A549 (cell line): ENCODE measurements around the gene BTBD16. TPM values are rescaled to one million over a fixed set of nuclear protein-coding genes. Genes with fewer than 3 reads are reported as not detected.

Source experiments
- ATAC-seq, 2 experiments: fragments of 200-7000 bp in 1 of 2; fragments of >200 bp in 1 of 2; cut with Nextera tagmentation in 1 of 2; cut with Tn5 transposase in 1 of 2; 3 replicates each; pipeline versions ENCODE4 v1.8.0 to v1.9.1; 2018 to 2020; ENCODE audit warnings: mild to moderate bottlenecking in 1 of 2, moderate library complexity in 1 of 2
- CTCF ChIA-PET: fragments of 300-600 bp; sonication (Branson Sonifier 250); formaldehyde crosslinking; extraction: SDS; loops from one replicate; lab custom pipeline; 2021; ENCODE audit warnings: antibody characterized with exemption, inconsistent platforms; lab: Yijun Ruan, JAX
- POLR2A ChIA-PET: fragments of 350-600 bp; formaldehyde crosslinking; extraction: SDS; loops from one replicate; lab custom pipeline; 2021; ENCODE audit warnings: antibody characterized with exemption, inconsistent platforms; lab: Yijun Ruan, JAX
- DNase-seq, 2 experiments: peaks; one replicate each; pipeline versions ENCODE4 v3.0.0 to v3.0.0-alpha.2; 2011 to 2016; ENCODE audit warnings: low read depth in 1 of 2, low spot score in 1 of 2
- FAIRE-seq: peaks from 2 replicates; lab custom pipeline; 2011; peaks lifted over from hg19 to GRCh38; lab: Jason Lieb, UNC
- H3K27ac ChIP-seq, 2 experiments: fragments of >200 bp; sonication (Bioruptor Twin); formaldehyde crosslinking; 3 replicates each; pipeline ENCODE4 v1.5.1; 2016 to 2017
- H3K4me1 ChIP-seq: fragments of >200 bp; sonication (Bioruptor Twin); formaldehyde crosslinking; 3 replicates; pipeline ENCODE4 v1.6.1; 2016
- H3K4me2 ChIP-seq: fragments of >200 bp; sonication (Bioruptor Twin); formaldehyde crosslinking; 3 replicates; pipeline ENCODE4 v1.6.1; 2016
- H3K4me3 ChIP-seq: fragments of >200 bp; sonication (Bioruptor Twin); formaldehyde crosslinking; 3 replicates; pipeline ENCODE4 v1.5.1; 2016
- H3K9me3 ChIP-seq: fragments of >200 bp; sonication (Bioruptor Twin); formaldehyde crosslinking; 3 replicates; pipeline ENCODE4 v1.6.1; 2016
- BCL3 ChIP-seq: fragments of >200 bp; sonication (Bioruptor Twin); formaldehyde crosslinking; IDR thresholded peaks from 3 replicates; pipeline ENCODE4 v1.6.1; 2016
- CBX2 ChIP-seq: fragments of 200-600 bp; sonication (generic); IDR thresholded peaks from 2 replicates; pipeline ENCODE4 v1.6.1; 2016; ENCODE audit warnings: low read depth, mild to moderate bottlenecking, borderline replicate concordance
- CBX8 ChIP-seq: fragments of 200-600 bp; sonication (generic); IDR thresholded peaks from 2 replicates; pipeline ENCODE4 v1.6.1; 2016
- CEBPB ChIP-seq, 2 experiments: fragments of >200 bp in 1 of 2; sonication (Bioruptor Twin) in 1 of 2; formaldehyde crosslinking in 1 of 2; IDR thresholded peaks; 2 replicates each; pipeline ENCODE4 v1.6.1; 2012 to 2016
- CHD2 ChIP-seq: fragments of 150-350 bp; IDR thresholded peaks from 2 replicates; pipeline ENCODE4 v1.6.1; 2014; ENCODE audit warnings: low read length; ENCODE audit not compliant: partially characterized antibody
- CTCF ChIP-seq: fragments of >200 bp; sonication (Bioruptor Twin); formaldehyde crosslinking; IDR thresholded peaks from 3 replicates; pipeline ENCODE4 v1.5.1; 2016
- EHF ChIP-seq: fragments of 250-450 bp; sonication (Bioruptor Pico); IDR thresholded peaks from 2 replicates; pipeline ENCODE4 v1.5.0; 2020; ENCODE audit warnings: mild to moderate bottlenecking
- EP300 ChIP-seq, 2 experiments: fragments of >200 bp; sonication (Bioruptor Twin); formaldehyde crosslinking; IDR thresholded peaks; 2 replicates in 1 of 2; 3 replicates in 1 of 2; pipeline ENCODE4 v1.6.1; 2016 to 2017
- JUN ChIP-seq, 2 experiments: fragments of >200 bp; sonication (Bioruptor Twin); formaldehyde crosslinking; IDR thresholded peaks; 2 replicates in 1 of 2; 3 replicates in 1 of 2; pipeline ENCODE4 v1.6.1; 2016 to 2017
- JUNB ChIP-seq: fragments of >200 bp; sonication (Bioruptor Twin); formaldehyde crosslinking; IDR thresholded peaks from 2 replicates; pipeline ENCODE4 v1.6.1; 2016
- KDM5A ChIP-seq: fragments of 200-600 bp; sonication (generic); IDR thresholded peaks from 2 replicates; pipeline ENCODE4 v1.6.1; 2016; ENCODE audit warnings: antibody characterized with exemption, mild to moderate bottlenecking
- MAFK ChIP-seq: fragments of 450-650 bp; IDR thresholded peaks from 2 replicates; pipeline ENCODE4 v1.6.1; 2014; ENCODE audit not compliant: partially characterized antibody
- MYC ChIP-seq: IDR thresholded peaks from 2 replicates; pipeline ENCODE4 v1.6.1; 2012; ENCODE audit warnings: mild to moderate bottlenecking, inconsistent platforms, low read length, improper control_type of control experiment, borderline replicate concordance
- POLR2A ChIP-seq: IDR thresholded peaks from 2 replicates; pipeline ENCODE4 v1.6.1; 2012; ENCODE audit warnings: mild to moderate bottlenecking, low read length
- RAD21 ChIP-seq, 2 experiments: fragments of >200 bp in 1 of 2; sonication (Bioruptor Twin) in 1 of 2; formaldehyde crosslinking in 1 of 2; IDR thresholded peaks in 1 of 2; conservative IDR thresholded peaks in 1 of 2; 2 replicates in 1 of 2; 3 replicates in 1 of 2; pipeline ENCODE4 v1.6.1; 2012 to 2018; ENCODE audit warnings: inconsistent platforms in 1 of 2
- SMC3 ChIP-seq: fragments of >200 bp; sonication (Bioruptor Twin); formaldehyde crosslinking; IDR thresholded peaks from 3 replicates; pipeline ENCODE4 v1.6.1; 2018; ENCODE audit warnings: inconsistent platforms
- ZFP36 ChIP-seq: fragments of 450-650 bp; IDR thresholded peaks from 2 replicates; pipeline ENCODE4 v1.6.1; 2014; ENCODE audit warnings: borderline replicate concordance; ENCODE audit not compliant: partially characterized antibody
- WGBS: methylation state at CpG from one replicate; pipeline ENCODE4 v1.1.6; 2017; ENCODE audit errors: missing lambda C conversion rate; 5-methylcytosine and 5-hydroxymethylcytosine counted together
- polyA plus RNA-seq, 4 experiments: library from polyadenylated mRNA; depleted of rRNA in 3 of 4; stranded (reverse); fragments of >200 nt; fragmentation: RNase III in 1 of 4; extraction: RNeasy Plus Mini Kit Qiagen cat#74134 plus additional on column Dnase treatment in 1 of 4; gene quantifications; 2 replicates in 3 of 4; 3 replicates in 1 of 4; pipeline ENCODE4 v1.2.3, GENCODE V29; 2011 to 2017
- TF ChIP-seq, protein P1 (sequence below): fragments of 200-600 bp; sonication (generic); IDR thresholded peaks from 2 replicates; pipeline ENCODE4 v1.6.1; 2016; ENCODE audit warnings: antibody characterized with exemption, mild to moderate bottlenecking, moderate library complexity
- TF ChIP-seq, protein P2 (sequence below): IDR thresholded peaks from 2 replicates; pipeline ENCODE4 v1.6.1; 2012
- TF ChIP-seq, protein P3 (sequence below): fragments of 250-450 bp; sonication (Bioruptor Pico); IDR thresholded peaks from 2 replicates; pipeline ENCODE4 v1.5.0; 2020; ENCODE audit warnings: low read depth, mild to moderate bottlenecking, moderate library complexity
- TF ChIP-seq, protein P4 (sequence below): IDR thresholded peaks from 2 replicates; pipeline ENCODE4 v1.6.1; 2012
- TF ChIP-seq, protein P5 (sequence below): fragments of >200 bp; sonication (Bioruptor Twin); formaldehyde crosslinking; IDR thresholded peaks from 2 replicates; pipeline ENCODE4 v1.6.1; 2016

BTBD16 gene
- polyA plus RNA-seq, 2 of the 4 experiments (the other 2 are of a cell fraction): 0.32 to 2.1 TPM

DNA sequence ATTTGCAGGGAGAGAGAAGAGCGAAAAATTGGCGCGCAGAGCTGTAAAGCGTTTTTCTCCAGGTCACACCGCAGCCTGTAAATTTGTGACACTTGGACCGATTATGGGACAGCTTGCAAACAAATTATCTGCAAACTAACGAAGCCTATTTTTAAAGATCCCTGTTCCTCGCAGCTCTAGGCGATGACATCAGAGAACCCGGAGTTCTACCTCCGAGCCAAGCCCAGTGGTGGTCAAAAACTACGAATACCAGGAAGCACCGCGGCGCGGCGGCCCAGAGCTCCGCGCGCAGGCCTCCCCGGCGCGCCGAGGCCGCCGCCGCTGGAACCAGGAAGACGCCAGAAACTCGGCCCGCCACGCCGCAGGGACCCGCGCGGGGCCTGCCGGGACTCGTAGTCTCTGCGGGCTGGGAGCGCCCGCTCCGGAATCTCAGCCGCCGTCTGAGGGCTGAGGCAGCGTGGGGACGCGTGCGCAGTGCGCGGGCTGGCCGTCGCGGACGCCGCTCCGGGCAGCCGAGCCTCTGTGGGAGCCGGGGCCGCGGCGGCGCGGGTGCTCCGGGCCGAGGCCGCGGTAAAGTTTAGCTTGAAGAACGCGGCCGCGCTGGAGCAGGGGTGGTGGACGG, 103.3 kb downstream of the BTBD16 start, which contains the start of gene PLEKHA1:
TSS of gene PLEKHA1 (plus strand) at position 472 of the 622 bp plus-strand sequence. CDS start 18,493 bp downstream, outside the sequence.
- Histone ChIP-seq H3K9me3 (no peaks in the 10 kb centered on the region), H3K4me2 (peak within 1 kb of the TSS; percentile 88), H3K27ac (peak within 1 kb of the TSS; percentile 89 to 97), H3K4me1 (peaks cover 34% of the 10 kb centered on the region), H3K4me3 (peak within 1 kb of the TSS; percentile 74)
- ChIA-PET CTCF (interaction anchor here (0.6 to 3.2 kb wide), 15 partner anchors 10 to 330 kb away, joined by 3 to 13 read pairs (median 3); no protein-coding TSS in a partner anchor), POLR2A (interaction anchor here (0.6 to 2.7 kb wide), 10 partner anchors 11 to 446 kb away, joined by 3 to 22 read pairs (median 4); no protein-coding TSS in a partner anchor)
- WGBS: 2% methylated on average over 54 of the region's 71 CpGs
- DNase-seq (peak; percentile 90 to 94), ATAC-seq (peak; percentile 95 to 96), FAIRE-seq (no peak)
- TF ChIP-seq MYC: peak; percentile 91
- TF ChIP-seq EP300 (IDR thresholded peaks at IDR 0.05): no peak
- no peak for TF ChIP-seq CHD2
- peak in 1 of 2 experiments; percentile 16; a peak in 1 of 4 replicates for TF ChIP-seq CEBPB (IDR thresholded peaks at IDR 0.05)
- peak in 1 of 2 experiments; percentile 2; a peak in 1 of 5 replicates for TF ChIP-seq JUN (IDR thresholded peaks at IDR 0.05)
- TF ChIP-seq, protein P1, sequence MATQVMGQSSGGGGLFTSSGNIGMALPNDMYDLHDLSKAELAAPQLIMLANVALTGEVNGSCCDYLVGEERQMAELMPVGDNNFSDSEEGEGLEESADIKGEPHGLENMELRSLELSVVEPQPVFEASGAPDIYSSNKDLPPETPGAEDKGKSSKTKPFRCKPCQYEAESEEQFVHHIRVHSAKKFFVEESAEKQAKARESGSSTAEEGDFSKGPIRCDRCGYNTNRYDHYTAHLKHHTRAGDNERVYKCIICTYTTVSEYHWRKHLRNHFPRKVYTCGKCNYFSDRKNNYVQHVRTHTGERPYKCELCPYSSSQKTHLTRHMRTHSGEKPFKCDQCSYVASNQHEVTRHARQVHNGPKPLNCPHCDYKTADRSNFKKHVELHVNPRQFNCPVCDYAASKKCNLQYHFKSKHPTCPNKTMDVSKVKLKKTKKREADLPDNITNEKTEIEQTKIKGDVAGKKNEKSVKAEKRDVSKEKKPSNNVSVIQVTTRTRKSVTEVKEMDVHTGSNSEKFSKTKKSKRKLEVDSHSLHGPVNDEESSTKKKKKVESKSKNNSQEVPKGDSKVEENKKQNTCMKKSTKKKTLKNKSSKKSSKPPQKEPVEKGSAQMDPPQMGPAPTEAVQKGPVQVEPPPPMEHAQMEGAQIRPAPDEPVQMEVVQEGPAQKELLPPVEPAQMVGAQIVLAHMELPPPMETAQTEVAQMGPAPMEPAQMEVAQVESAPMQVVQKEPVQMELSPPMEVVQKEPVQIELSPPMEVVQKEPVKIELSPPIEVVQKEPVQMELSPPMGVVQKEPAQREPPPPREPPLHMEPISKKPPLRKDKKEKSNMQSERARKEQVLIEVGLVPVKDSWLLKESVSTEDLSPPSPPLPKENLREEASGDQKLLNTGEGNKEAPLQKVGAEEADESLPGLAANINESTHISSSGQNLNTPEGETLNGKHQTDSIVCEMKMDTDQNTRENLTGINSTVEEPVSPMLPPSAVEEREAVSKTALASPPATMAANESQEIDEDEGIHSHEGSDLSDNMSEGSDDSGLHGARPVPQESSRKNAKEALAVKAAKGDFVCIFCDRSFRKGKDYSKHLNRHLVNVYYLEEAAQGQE: no peak
- TF ChIP-seq MAFK: no peak
- TF ChIP-seq, protein P2, sequence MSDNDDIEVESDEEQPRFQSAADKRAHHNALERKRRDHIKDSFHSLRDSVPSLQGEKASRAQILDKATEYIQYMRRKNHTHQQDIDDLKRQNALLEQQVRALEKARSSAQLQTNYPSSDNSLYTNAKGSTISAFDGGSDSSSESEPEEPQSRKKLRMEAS: peak; percentile 40; the same call in 1 of the 2 replicates
- TF ChIP-seq BCL3: peak; percentile 67; the same call in 2 of the 3 replicates
- peak; percentile 82 for TF ChIP-seq POLR2A
- TF ChIP-seq ZFP36: peak; percentile 11

- ATAC-seq: peak; percentile 67
- ChIA-PET CTCF (interaction anchor here (0.6 to 3.2 kb wide), 10 partner anchors 12 to 190 kb away, joined by 3 to 13 read pairs (median 4); no protein-coding TSS in a partner anchor), POLR2A (interaction anchor here (0.9 to 2.7 kb wide), 8 partner anchors 17 to 76 kb away, joined by 3 to 22 read pairs (median 4); no protein-coding TSS in a partner anchor)
- no peak for FAIRE-seq
- Histone ChIP-seq H3K4me1 (peaks cover 34% of the 10 kb centered on the region), H3K4me3 (peak overlapping the region; percentile 74), H3K27ac (peak overlapping the region; percentile 89 to 97), H3K4me2 (peak overlapping the region; percentile 88), H3K9me3 (no peaks in the 10 kb centered on the region)
- WGBS: 2% methylated on average over 3 of the region's 89 CpGs
- DNase-seq: peak; percentile 49
- TF ChIP-seq, protein P3, sequence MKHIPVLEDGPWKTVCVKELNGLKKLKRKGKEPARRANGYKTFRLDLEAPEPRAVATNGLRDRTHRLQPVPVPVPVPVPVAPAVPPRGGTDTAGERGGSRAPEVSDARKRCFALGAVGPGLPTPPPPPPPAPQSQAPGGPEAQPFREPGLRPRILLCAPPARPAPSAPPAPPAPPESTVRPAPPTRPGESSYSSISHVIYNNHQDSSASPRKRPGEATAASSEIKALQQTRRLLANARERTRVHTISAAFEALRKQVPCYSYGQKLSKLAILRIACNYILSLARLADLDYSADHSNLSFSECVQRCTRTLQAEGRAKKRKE (CRISPR knock-in tag): no peak
- no peak for TF ChIP-seq CBX2
- TF ChIP-seq SMC3: no peak
- no peak for TF ChIP-seq JUNB
- TF ChIP-seq, protein P4, sequence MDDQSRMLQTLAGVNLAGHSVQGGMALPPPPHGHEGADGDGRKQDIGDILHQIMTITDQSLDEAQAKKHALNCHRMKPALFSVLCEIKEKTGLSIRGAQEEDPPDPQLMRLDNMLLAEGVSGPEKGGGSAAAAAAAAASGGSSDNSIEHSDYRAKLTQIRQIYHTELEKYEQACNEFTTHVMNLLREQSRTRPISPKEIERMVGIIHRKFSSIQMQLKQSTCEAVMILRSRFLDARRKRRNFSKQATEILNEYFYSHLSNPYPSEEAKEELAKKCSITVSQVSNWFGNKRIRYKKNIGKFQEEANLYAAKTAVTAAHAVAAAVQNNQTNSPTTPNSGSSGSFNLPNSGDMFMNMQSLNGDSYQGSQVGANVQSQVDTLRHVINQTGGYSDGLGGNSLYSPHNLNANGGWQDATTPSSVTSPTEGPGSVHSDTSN: no peak
- no peak for TF ChIP-seq KDM5A
- TF ChIP-seq BCL3: peak; percentile 13; the same call in 1 of the 3 replicates
- TF ChIP-seq EHF (CRISPR knock-in tag): no peak
- no peak for TF ChIP-seq POLR2A
- no peak for TF ChIP-seq CTCF
- TF ChIP-seq, protein P5, sequence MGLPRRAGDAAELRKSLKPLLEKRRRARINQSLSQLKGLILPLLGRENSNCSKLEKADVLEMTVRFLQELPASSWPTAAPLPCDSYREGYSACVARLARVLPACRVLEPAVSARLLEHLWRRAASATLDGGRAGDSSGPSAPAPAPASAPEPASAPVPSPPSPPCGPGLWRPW: no peak
- 0 out of 5 replicates have a peak, but pooled peaks of 1 of the 2 experiments have one; percentile 8 for TF ChIP-seq RAD21 (conservative IDR thresholded peaks at IDR 0.05 in 1 of 2, IDR thresholded peaks at IDR 0.05 in 1 of 2)
- TF ChIP-seq JUN (IDR thresholded peaks at IDR 0.05): peak; percentile 35 to 89; a peak in 2 of 5 replicates
- TF ChIP-seq CBX8: no peak
Observed at GRCh38 chr10:122374859-122375678, 104.0 kb downstream of the BTBD16 start.
